Spleen (tissue), 13 donors: ENCODE measurements around the gene OR51S1. TPM values are rescaled to one million over a fixed set of nuclear protein-coding genes. Genes with fewer than 3 reads are reported as not detected.

Experiments used
- DNase-seq: peaks from one replicate; pipeline ENCODE4 v3.0.0-alpha.2; 2020
- H3K27ac ChIP-seq, 8 donors: fragments of 200-600 bp; sonication (generic) in 7 of 8; 1 replicate in 4 of 8; 2 replicates in 4 of 8; pipeline versions ENCODE4 v1.5.0 to v1.8.0; 2016 to 2021; ENCODE audit warnings: inconsistent platforms in 4 of 8, mild to moderate bottlenecking in 4 of 8, moderate library complexity in 1 of 8
- H3K27me3 ChIP-seq, 7 donors: fragments of 200-600 bp; sonication (generic) in 6 of 7; replicated peaks in 1 of 7; 1 replicate in 4 of 7; 2 replicates in 3 of 7; pipeline versions ENCODE4 v1.5.0 to v1.8.0; 2016 to 2021; ENCODE audit warnings: inconsistent platforms in 3 of 7, mild to moderate bottlenecking in 1 of 7
- H3K36me3 ChIP-seq, 6 donors: fragments of 200-600 bp; sonication (generic) in 5 of 6; 1 replicate in 4 of 6; 2 replicates in 2 of 6; pipeline versions ENCODE4 v1.5.0 to v1.8.0; 2016 to 2021; ENCODE audit warnings: inconsistent platforms in 2 of 6
- H3K4me1 ChIP-seq, 6 donors: fragments of 200-600 bp; sonication (generic) in 5 of 6; 1 replicate in 3 of 6; 2 replicates in 3 of 6; pipeline versions ENCODE4 v1.5.0 to v1.8.0; 2016 to 2021; ENCODE audit warnings: inconsistent platforms in 3 of 6
- H3K4me3 ChIP-seq, 8 donors: fragments of 200-600 bp; sonication (generic) in 7 of 8; 1 replicate in 4 of 8; 2 replicates in 4 of 8; pipeline versions ENCODE4 v1.5.0 to v1.8.0; 2016 to 2021; ENCODE audit warnings: inconsistent platforms in 4 of 8, mild to moderate bottlenecking in 4 of 8, moderate library complexity in 2 of 8
- H3K9me3 ChIP-seq, 8 donors: fragments of 200-600 bp; sonication (generic) in 7 of 8; 1 replicate in 4 of 8; 2 replicates in 4 of 8; pipeline versions ENCODE4 v1.5.0 to v1.8.0; 2016 to 2021; ENCODE audit warnings: inconsistent platforms in 4 of 8
- POLR2A ChIP-seq, 3 donors: fragments of 450-650 bp; IDR thresholded peaks; one replicate each; pipeline ENCODE4 v1.5.1; 2017; ENCODE audit warnings: antibody characterized with exemption in 3 of 3, mild to moderate bottlenecking in 1 of 3
- POLR2AphosphoS5 ChIP-seq, 3 donors: sonication (generic); formaldehyde crosslinking; IDR thresholded peaks; one replicate each; pipeline ENCODE4 v1.5.1; 2017; ENCODE audit warnings: antibody characterized with exemption in 3 of 3
- WGBS, 5 donors: extraction: QIAGEN DNeasy Blood & Tissue Kit in 3 of 5; methylation state at CpG; one replicate each; pipeline versions ENCODE4 v1.1.5 to v1.1.7; 2013 to 2018; 5-methylcytosine and 5-hydroxymethylcytosine counted together
- intact Hi-C: fragments of 100-400 bp; cut with DNase I; formaldehyde crosslinking; loops from one replicate; pipeline ENCODE4 v1.15.0; 2023; ENCODE audit warnings: low total_unique reads
- long read RNA-seq, 2 donors: transcript quantifications; one replicate each; lab custom pipeline, GENCODE V29; 2026
- polyA plus RNA-seq, 3 donors: library from polyadenylated mRNA; stranded (reverse); fragments of 200-250 nt; gene quantifications; one replicate each; pipeline ENCODE4 v1.2.1, GENCODE V29; 2013
- total RNA-seq, 7 donors: library from RNA; depleted of rRNA in 3 of 7; stranded (reverse); fragments of >200 nt in 3 of 7; fragmentation: NEBNext Ultra II Directional in 4 of 7; extraction: Animal tissue kit (Norgen Biotek cat#: 25700) in 4 of 7; gene quantifications; one replicate each; pipeline versions ENCODE4 v1.1.0 to v1.2.1, GENCODE V29; 2016 to 2021
- TF ChIP-seq, protein P1 (sequence below), 11 experiments: fragments of 200-600 bp in 7 of 11; fragments of 450-650 bp in 4 of 11; sonication (generic) in 4 of 11; IDR thresholded peaks in 8 of 11; conservative IDR thresholded peaks in 3 of 11; 1 replicate in 7 of 11; 2 replicates in 4 of 11; pipeline versions ENCODE4 v1.4.0 to v1.8.0; 2016 to 2021; ENCODE audit warnings: antibody characterized with exemption in 11 of 11, inconsistent platforms in 4 of 11, mild to moderate bottlenecking in 1 of 11
- donor health status: healthy with polysubstance abuse.
- donor health status: DM: no; HTN: no; CAD: no; lungs with moderate emphysema.
- donor health status: DM: no; HTN: no; CAD: no.
- donor health status: Bipolar disorder and iron deficiency.
- donor health status: healthy.
- donor health status: DM: no; HTN: no; CAD: no.
- donor health status: DM: yes; HTN: yes; CAD: no.

OR51S1 gene
- not detected for total RNA-seq
- not detected for polyA plus RNA-seq
- long read RNA-seq, donor 1: 0 reads
- long read RNA-seq, donor 2: 0 reads

DNA sequence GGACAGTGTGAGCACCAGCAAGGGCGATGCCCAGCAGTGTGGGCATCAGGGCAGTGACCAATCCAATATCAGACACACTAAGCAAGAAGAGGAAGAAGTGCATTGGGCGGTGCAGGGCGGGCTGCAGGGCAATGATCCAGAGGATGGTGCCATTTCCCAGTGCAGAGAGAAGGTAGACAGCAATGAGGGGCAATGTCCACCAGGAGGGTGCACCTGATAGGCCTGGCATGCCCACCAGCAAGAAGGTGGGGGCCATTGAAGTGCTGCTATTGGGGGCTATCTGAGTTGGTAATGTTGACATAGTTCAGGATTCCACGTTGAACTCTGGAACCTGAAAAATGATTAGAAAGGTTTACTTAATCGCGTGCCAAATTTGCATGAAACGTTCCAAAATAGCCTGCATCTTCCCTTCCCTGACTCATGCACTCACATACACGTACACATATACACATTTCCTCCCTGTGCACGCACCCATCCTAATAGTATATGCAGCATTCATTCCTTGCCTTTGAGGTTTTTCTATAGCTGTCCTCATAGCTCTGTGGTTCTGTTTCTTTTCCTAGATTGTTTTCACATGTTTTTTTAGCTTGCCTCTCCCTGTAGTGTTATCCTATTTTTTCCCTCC lies at the start of gene OR51S1:
Gene OR51S1 (minus strand): TSS at position 301 of the 625 bp plus-strand sequence. CDS start 0 bp downstream, at position 301.
- no peaks in the 10 kb centered on the region for H3K9me3 ChIP-seq
- intact Hi-C loops: no loop called here
- 72 to 87% (median 78%) methylated on average over 9 of the region's 9 CpGs for WGBS, 5 donors

DNA sequence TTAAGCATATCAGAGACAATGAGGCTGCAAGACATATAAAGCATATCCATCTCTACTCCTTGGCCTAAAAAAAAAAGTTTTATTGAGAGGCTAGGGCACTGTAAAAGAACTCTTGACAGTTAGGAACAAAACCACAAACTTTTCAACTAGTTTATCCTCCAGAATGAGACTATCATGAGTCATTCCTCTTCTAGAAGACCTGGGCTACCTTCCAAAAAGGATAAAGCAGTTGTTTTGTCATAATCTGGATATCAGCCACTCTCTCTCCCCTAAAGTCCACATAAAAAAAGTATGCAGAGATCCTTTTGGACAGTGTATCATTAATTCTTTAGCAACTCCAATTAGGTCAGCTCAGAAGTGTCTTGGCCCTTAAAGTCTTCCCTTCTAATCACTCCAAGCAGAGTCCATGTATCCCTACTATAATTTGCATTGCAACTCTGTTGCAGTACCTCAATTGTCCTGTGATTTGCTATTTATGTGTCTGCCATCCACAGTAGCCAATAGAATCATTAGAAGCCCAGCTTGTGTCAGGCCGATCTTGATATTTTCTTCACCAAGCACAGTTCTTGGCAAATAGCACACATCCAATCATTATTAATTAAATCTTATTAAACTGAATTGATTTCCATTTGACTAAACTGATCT lies 43.1 kb upstream of the OR51S1 start:
- TF ChIP-seq POLR2AphosphoS5 (IDR thresholded peaks at IDR 0.05) (no peak), POLR2A (IDR thresholded peaks at IDR 0.05) (no peak)
- TF ChIP-seq, protein P1, sequence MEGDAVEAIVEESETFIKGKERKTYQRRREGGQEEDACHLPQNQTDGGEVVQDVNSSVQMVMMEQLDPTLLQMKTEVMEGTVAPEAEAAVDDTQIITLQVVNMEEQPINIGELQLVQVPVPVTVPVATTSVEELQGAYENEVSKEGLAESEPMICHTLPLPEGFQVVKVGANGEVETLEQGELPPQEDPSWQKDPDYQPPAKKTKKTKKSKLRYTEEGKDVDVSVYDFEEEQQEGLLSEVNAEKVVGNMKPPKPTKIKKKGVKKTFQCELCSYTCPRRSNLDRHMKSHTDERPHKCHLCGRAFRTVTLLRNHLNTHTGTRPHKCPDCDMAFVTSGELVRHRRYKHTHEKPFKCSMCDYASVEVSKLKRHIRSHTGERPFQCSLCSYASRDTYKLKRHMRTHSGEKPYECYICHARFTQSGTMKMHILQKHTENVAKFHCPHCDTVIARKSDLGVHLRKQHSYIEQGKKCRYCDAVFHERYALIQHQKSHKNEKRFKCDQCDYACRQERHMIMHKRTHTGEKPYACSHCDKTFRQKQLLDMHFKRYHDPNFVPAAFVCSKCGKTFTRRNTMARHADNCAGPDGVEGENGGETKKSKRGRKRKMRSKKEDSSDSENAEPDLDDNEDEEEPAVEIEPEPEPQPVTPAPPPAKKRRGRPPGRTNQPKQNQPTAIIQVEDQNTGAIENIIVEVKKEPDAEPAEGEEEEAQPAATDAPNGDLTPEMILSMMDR (IDR thresholded peaks at IDR 0.05 in 8 of 11, conservative IDR thresholded peaks at IDR 0.05 in 3 of 11): no peak
- WGBS, 5 donors: 88 to 100% (median 93%) methylated on average over 1 of the region's 1 CpG
- Histone ChIP-seq H3K9me3 (no peaks in the 10 kb centered on the region), H3K4me1 (no peaks in the 10 kb centered on the region), H3K27ac (no peak overlapping the region), H3K36me3 (no peaks in the 10 kb centered on the region), H3K4me3 (no peak overlapping the region), H3K27me3 (no peaks in the 10 kb centered on the region)
- intact Hi-C loops: no loop called here
- DNase-seq: no peak

More for the DNA sequence above, at the start of gene OR51S1:
- no peak within 1 kb of the TSS for H3K27ac ChIP-seq
- no peak within 1 kb of the TSS for H3K4me3 ChIP-seq
- TF ChIP-seq POLR2AphosphoS5 (IDR thresholded peaks at IDR 0.05) (no peak), POLR2A (IDR thresholded peaks at IDR 0.05) (no peak)
- TF ChIP-seq, protein P1 (IDR thresholded peaks at IDR 0.05 in 8 of 11, conservative IDR thresholded peaks at IDR 0.05 in 3 of 11): no peak
- no peaks in the 10 kb centered on the region for H3K4me1 ChIP-seq
- no peaks in the 10 kb centered on the region for H3K36me3 ChIP-seq
- peaks cover 0 to 9% (median 0%) of the 10 kb centered on the region in 7 donors for H3K27me3 ChIP-seq
- DNase-seq: no peak

GRCh38 chr11:4890279-4890678 lies 41.3 kb upstream of the OR51S1 start:
- no peaks in the 10 kb centered on the region for H3K4me1 ChIP-seq
- 79 to 92% (median 89%) methylated on average over 2 of the region's 2 CpGs for WGBS, 5 donors
- intact Hi-C loops: no loop called here
- H3K4me3 ChIP-seq: no peak overlapping the region
- TF ChIP-seq POLR2AphosphoS5 (IDR thresholded peaks at IDR 0.05) (no peak), POLR2A (IDR thresholded peaks at IDR 0.05) (no peak)
- TF ChIP-seq, protein P1 (IDR thresholded peaks at IDR 0.05 in 8 of 11, conservative IDR thresholded peaks at IDR 0.05 in 3 of 11): no peak
- H3K27me3 ChIP-seq: no peaks in the 10 kb centered on the region
- H3K36me3 ChIP-seq: no peaks in the 10 kb centered on the region
- no peak overlapping the region for H3K27ac ChIP-seq
- no peaks in the 10 kb centered on the region for H3K9me3 ChIP-seq
- no peak for DNase-seq

- no peaks in the 10 kb centered on the region for H3K27me3 ChIP-seq
- no peak for DNase-seq
- H3K4me1 ChIP-seq: no peaks in the 10 kb centered on the region
- H3K9me3 ChIP-seq: no peaks in the 10 kb centered on the region
- 0% methylated on average over 1 of the region's 1 CpG for WGBS, 5 donors
- no peak overlapping the region for H3K4me3 ChIP-seq
- H3K27ac ChIP-seq: no peak overlapping the region
- H3K36me3 ChIP-seq: no peaks in the 10 kb centered on the region
- TF ChIP-seq, protein P1 (IDR thresholded peaks at IDR 0.05 in 8 of 11, conservative IDR thresholded peaks at IDR 0.05 in 3 of 11): no peak
- no peak for TF ChIP-seq POLR2A (IDR thresholded peaks at IDR 0.05)
- no peak for TF ChIP-seq POLR2AphosphoS5 (IDR thresholded peaks at IDR 0.05)
- intact Hi-C loops: no loop called here
These were observed 38.6 kb upstream of the OR51S1 start for GRCh38 chr11:4887591-4887990.
